GM18907 (cell line): ENCODE results near the gene CARD19.

Experiments used
- ATAC-seq: cut with Tn5 transposase; IDR thresholded peaks from one replicate; pipeline ENCODE4 v1.9.1; 2021; ENCODE audit warnings: mild to moderate bottlenecking, moderate library complexity; ENCODE audit not compliant: unreplicated experiment

The CARD19 gene

GRCh38 chr9:93149361-93149760 lies 53.3 kb downstream of the CARD19 start:
- ATAC-seq = no peak

DNA sequence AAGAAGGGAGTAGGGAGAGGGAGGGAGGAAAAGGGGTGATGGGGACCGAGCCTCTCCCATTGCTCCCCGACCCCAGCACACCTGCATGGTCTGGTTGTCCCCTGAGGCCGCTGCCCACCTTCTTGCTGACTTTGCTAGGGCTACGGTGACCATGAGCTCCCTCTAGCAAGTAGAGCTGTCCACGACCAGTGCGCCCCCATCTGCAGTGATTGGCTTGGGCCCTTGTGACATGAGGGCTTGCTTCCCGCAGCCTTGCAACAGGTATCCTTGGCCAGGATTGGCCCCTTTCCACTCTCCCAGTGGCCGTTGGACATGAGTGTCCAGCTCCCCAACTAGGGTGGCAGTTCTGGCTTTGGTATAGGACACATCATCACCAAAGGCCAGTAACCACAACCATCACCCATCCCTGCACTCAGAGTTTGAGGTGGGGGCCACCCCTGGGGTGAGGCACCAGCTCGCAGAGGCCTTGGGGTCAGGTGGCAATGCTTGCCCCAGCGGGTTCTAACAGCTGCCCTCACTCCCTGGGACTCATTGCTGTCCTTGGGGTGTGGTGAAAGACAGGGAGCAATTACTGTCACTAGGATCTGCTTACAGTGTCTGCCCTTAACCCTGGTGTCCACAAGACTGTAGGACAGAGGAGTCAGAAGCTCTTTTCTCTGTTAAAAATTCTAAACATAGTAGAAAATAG lies 55.2 kb downstream of the CARD19 start:
- ATAC-seq = no peak

DNA sequence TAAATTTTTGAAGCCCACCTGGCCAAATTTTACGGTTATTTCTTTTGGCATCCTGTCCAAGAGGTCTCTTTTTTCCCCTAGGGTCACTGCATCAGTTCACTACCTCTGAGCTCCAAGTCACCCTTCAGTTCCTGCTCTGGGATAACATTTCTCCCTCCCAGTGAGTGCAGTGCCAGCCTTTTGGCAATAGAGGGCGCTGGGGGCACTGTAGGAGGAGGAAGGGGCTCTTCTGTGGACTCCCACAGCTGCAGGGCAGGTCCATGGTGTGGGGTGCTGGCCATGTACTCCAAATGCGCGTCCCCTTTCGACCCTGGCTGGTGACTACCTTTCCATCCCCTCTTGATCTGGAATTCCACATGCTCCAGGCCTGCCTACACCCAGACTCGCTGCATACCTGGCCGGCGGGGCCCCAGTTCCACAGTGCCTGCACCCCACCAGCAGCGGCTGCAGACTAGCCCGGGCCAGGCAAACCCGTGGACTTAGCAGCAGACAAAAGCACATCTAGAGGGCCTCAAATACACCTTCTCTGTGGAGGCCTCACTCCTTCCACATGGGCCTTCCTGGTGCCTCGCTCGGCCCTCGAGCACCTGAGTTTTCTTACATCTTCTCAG lies 58.4 kb downstream of the CARD19 start:
- no peak for ATAC-seq

DNA sequence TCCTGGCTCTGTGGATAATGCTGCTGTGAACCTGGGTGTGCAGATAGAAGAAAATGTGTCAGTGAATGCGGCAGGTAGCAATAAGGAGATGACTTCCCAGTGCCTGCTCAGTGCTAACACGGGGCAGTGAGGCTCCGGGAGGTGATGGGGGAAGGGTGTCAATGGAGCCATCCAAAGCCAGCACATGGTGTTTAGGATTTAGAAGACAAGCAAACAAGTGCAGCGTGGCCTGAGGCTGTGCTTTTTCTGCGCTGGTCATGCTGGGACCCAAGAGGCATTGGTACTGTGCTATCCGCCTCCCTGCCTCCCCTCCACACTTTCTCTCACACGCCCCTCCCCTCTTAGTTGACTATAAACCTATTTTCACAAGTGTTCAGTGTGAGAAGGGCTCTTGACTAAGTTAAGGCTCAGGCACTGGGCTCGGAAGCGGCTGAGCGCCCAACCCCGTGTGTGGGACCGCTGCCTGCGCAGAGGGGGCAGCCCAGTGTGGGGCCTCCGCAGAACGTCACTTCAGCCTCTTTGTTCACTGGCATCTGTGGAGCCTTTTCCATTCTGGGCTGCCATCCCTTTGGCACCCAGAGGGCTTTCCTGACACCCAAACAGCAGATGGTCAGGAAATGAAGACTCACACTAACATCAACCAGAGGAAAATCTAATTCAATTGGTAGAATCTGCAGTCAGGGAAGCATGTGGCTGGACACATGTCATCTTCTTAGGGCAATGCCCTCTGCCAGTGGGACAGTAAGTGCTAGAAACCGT lies 59.9 kb downstream of the CARD19 start:
- no peak for ATAC-seq

GRCh38 chr9:93156475-93157008 lies 60.5 kb downstream of the CARD19 start:
- ATAC-seq = peak; percentile 60

- ATAC-seq = peak; percentile 92
These were observed 63.8 kb downstream of the CARD19 start for GRCh38 chr9:93159601-93160471.

DNA sequence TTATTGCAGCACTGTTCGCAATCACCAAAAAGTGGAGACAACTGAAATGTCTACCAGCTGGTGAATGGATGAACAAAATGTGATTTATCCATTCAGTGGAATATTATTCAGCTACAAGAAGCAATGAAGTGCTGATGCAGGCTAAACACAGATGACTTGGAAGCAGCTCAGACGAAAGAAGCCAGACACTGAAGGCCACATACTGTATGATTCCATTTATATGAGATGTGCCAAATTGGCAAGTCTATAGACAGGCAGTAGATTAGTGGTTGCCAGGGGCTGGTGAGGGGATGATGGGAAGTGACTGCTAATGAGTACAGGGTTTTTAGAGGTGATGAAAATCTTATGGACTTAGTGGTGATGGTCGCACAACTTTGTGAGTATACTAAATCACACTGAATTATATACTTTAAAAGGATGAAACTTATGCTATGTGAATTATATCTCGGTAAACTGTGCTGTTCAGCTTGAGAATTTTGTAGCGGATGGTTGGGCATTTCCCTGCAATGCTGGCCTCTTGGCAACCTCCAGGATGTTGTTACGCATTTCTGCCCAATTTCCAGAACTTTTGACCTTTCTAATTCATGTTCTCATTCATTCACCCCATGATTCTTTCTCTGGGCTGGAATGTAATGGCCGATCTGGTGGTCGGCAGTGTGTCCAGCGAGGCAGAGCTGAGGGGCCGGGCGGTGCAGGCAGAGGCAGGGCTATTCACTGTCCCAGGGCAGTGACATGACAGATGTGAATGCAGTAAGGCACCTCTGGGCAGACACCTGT lies 66.0 kb downstream of the CARD19 start:
- no peak for ATAC-seq
